NCI-H1092 (cell line): ENCODE results near the gene POLR1H.

Experiments
- DNase-seq: peaks from one replicate; lab custom pipeline; 2025; lab: John Stamatoyannopoulos, UW

POLR1H gene

DNA sequence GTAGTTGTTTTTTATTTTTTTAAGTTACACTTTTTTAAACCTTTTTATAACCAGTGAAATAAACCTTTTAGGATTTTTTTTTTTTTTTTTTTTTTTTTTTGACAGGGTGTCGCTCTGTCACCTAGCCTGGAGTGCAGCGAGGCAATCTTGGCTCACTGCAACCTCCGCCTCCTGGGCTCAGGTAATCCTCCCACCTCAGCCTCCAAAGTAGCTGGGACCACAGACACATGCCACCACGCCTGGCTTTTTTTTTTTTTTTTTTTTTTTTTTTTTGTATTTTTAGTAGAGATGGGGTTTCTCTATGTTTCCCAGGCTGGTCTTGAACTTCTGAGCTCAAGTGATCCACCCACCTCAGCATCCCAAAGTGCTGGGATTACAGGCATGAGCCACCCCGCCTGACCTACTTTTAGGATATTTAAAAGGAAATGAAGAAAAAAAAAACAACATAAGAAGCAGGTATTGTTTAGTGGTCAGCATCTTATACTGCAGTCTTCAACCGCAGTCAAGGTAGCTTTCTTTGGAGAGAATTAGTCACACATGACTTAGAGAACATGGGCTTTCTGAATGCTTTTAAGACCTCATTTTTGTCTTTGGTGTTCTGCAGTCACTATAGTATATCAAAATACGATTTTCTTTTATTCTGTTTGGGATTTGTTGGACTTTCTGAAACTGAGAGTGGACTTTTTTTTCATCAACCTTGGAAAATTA is 1.6 kb downstream of the POLR1H start:
- DNase-seq = no peak

DNA sequence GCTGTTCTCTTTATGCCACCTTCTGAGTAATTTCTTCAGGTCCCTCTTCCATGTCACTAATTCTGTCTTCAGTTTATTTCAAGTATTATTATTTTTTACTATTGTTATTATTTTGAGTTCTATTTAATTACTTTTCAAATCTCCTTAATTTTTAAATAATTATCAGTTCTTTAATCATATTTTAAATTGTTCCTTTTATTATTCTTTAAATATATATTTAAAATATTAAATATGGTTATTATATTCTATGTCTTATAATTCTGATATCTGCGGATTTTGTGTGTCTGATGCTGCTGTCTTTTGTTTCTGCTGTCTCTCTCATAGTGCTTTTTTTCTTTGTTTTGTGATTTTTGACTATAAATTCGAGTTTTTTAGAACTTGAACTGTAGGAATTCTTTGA is 2.2 kb downstream of the POLR1H start:
- DNase-seq = no peak

DNA sequence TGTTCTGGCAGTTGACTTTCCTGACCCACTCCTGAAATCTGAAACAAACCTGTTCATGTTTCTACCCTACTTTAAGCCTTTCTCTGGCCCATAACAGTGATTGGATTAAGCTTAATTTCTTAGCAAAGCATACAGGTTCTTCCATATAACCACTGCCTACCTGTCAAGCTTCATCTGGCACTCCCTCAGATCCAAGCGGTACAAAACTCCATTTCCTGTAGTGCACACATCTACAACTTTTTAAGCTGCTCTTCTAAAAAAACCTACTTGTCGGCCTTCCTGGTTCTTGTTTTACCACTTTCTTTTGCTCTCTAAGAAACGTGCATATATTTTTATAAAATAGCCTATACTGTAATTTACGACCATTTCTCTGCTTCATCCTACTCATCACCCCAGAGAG is 5.0 kb downstream of the POLR1H start:
- no peak for DNase-seq

DNA sequence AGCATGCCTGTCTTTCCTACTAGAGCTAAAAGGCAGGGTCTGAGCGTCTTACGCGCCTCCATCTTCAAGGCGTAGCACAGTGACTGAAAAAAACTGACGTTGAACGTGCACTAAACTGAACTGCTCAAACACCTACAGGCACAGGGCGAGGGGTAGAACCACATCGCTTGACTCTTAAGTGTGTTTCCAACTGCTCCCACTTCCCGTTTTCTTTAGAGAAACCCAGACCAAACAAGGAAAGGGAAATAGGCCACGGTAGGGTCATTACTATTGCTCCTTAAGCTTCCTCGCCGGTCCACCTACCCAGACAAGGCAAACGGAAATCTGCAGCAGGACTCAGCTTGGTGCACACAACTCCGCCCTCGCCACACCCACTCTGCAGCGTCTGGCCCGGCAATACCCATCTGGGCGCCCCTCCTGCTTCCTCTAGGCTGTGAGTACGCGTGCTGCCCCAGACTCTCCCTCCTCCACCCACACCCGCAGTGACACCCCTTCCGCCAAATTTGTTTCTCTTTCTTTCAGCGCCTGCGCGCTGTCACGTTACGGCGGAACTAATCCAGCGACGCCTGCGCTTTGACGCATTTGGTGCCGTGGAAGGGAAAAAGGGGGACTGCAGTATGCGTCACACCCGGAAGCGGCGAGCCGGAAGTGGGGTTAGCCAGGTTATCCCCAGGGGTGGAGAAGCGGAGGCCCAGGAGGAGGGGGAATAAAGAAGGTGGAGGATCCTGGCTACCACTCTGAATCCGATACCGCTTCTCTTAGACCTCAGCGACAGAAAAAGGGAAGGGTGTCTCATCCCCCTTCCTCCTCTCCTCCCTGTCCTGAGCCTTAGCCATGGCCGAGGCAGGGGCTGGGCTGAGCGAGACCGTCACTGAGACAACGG is 5.8 kb downstream of the POLR1H start, which contains the start of gene PPP1R11:
TSS of gene PPP1R11 (plus strand) at position 622 of the 883 bp plus-strand sequence. CDS start at position 835, 213 bp downstream.
- DNase-seq = peak; percentile 95

DNA sequence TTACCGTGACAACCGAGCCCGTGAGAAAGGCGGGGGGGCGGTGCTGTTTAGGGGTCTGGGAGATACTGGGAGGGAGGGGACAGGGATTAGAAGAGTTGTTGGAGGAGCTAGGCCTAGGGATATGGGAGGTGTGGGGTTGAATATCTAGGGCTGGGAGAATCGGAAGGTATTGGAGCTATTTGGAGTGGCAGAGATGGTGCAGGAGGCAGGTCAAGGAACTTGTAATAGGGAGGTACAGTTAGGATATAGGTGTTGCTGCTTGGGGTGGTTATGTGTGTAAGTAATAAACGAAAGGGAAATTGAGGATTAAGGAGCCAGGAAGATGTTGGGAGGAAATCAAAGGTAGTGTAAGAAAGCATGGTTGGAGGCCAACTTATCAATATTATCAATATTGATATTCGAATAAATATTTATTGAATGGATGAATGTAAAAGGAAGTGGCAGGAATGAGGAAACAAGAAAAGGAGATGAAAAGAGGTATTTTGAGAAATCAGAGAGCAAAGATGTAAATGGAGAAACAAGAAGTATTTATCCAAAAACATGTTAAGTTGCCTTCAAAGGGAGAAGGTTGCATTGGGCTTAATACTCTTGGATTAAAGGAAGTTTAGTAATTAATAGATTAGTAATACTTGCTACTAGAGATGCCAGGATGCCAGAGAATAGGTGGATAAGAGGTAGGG is 6.5 kb downstream of the POLR1H start:
- no peak for DNase-seq

DNA sequence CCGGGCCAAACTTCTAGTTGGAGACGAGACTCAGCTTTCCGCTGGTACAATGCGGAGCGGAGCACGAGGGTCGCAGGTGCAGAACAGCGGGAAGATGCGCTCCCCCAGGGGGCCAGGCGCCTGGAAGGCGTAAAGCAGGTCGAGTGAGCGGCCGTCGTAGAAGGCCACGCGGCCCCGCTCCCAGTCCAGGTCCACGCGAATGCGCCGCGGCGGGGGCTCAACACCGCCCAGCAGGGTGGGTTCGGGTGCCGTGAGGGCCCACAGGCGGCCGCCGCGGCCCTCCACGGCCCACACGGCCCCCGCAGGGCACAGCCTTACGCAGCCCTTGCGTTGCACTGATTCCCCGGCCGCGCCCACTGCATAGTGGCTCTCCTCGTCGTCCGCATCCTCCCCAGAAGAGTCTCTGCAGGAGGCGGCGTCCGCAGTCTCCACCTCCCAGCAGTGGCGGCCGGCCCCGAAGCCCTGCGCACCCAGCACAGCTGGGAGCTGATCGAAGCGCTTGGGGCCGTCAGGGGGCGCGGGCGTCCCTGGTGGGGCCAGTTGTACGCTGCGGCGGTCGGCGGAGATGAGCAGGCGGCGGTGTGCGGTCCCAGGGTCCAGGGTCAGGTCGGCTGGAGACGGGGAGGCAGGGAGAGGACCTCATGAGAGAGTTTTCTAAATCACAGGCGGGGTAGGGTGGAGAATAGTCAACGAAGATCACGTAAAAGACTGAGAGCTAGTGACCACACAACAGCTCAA is 10.2 kb downstream of the POLR1H start:
- DNase-seq = no peak

DNA sequence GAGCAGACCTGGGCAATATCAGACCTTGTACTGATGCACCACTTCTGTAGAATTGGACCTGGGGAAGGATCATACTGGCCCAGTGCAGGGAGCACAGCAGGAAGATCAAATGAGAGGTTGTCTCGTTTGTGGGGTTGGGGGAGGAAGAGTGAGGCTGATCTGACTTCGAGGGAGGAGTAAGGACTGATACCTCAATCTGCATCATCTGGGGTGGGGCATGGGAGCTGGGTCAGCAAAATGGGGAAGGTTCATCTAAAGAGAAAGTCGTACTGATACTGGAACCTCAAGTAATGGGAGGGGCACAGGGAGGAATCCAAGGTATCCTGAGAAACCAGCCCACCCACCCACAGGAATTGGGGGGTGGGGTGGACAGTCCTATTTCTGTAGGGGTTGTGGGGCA is 10.8 kb downstream of the POLR1H start:
- DNase-seq = no peak

DNA sequence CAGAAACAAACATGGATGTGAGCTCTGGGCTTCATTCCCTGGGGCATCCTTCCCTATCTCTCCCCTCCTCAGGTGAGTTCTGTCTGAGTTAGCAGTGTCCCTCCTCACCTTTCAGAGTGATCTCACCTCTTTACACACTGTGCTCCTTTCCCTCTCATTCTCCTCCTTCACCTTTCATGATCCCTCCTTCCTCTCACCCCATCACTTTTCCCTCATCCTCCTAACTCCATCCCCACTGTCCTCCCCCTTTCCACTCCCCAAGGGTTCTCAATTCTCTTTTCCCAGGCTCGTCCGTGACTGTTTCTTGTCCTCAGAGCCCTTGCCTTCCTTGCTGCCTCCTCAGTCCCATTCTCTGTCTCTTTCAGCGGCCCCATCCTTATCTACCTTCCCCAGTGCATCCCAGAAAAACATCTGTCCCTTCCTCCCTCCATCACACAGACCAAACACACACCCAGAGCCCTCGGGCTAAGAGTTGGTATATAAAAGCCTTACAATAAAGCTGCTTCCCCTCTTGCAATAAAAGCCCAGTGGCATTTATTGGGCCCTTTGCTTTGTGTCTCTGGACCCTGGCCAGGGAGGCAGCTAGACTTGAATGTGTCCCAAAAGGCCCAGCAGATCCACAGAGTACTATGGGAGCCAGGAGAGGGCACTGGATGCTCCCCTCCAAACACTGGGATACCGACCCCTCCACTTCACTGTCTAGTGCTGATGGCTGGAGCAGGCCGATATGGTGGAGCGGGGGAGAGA is 12.6 kb downstream of the POLR1H start:
- DNase-seq = no peak

DNA sequence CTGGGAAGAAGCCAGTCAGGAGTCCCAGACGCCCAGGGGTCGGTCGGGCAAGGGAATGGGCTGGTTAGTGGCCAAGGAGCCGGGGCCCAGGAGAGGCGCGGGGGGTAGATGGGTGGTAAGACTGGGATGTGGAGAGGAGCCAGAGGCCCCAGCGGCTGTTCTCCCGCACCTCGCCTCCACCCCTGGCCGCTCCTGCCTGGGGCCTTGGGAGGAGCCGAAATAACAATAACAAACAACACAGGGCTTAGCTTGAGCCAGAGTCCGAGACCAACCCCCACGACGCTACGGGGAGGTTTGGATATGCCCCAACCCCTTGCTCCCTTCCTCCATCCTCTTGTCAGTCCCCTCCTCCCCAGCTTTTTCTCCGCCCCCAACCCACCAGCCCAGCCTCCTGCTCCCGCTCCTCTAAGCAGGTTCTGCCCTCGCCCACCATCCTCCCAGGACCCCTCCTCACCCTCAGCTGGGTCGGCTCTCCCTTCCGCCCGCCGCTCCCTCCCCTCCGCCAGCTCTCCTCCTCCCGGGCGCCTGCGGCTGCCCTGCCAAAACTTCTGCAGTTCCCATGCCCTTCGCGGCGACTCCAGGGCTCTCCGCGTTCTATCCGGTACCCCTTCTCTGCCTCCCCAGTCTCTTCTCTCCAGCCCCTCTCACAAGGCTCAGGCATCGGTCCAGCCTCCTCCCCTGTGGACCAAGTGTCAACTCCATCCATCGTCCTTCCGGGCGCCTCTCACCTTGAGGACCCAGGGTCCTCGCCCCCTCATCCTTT is 13.4 kb downstream of the POLR1H start:
- DNase-seq = no peak

DNA sequence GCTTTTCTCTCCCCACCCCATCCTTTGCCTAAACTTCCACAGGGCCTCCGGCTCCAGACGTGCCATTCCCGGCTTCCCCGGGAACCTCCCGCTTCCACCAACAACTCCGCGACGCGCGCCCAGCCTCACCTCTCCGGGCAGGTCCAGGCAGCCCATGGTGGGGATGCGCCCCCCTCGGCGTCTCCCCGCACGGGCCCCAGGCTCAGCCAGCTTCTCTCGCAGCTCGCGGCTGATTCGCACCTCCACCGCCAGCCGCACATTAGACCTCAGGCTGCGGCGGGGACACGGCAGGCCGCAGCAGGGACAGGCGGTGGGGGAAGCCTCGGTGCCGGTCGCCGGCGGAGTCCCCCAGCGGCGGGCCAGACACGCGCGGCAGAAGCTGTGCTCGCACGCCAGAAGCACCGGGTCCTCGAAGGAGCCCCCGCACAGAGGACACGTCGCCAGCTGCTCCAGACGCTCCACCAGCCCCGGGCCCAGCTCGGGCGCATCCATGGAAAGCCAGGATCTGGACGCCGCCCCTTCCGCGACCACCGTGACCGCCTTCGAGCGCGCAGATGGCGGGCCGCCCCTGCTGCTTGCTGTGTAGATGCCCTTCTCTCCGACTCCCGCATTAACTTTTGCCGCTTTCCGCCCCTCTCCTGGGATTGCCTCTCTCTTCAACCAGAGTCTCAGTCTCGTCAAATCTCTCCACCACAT is 14.2 kb downstream of the POLR1H start, which contains the start of gene RNF39:
TSS of gene RNF39 (minus strand) at position 676 of the 696 bp plus-strand sequence. CDS start at position 492, 184 bp downstream.
- no peak for DNase-seq

DNA sequence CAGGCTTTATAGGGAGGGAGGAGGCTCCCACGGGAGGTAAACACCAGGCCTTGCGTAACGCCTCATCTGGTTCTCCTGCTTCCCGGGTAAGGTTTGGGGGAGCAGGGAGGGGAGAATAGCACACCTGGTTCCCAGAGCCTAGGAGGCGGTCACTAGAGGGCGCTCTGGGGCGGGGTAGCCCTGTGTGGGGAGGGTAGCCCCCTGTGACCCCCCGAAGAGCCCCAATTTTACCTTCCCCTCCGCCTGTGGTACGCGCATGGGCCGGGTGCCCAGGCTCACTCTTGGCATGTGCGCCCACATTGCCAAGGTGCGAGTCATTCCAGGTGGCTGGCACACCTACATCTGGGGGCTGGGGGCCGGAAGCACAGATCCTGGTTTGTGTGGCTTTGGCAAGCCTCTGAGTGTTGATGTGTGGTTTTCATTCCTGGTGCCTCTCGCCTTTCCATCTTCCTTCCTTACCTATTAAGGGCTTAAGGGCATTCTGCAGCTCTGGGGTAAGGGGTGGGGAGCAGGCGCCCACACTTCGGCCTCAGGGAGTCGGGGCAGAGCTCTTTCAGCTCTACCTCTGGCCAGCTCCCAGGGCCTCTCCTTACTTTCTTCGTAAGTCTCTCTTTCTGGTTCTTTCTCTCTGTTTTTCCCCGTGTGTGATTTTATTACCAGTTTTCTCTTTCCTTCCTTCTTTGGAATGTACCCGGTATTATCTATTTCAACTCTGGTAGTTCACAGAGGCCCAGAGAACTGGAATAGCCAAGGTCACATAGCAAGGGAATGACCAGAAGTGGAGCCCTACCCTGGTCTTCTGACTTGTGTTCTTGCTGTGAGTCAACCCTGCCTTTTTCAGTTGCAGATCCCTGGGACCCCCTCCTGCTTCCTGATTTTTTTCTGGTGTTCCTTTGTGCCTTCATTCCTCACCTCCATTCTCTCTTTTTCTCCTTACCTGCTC is 15.0 kb downstream of the POLR1H start:
- no peak for DNase-seq

DNA sequence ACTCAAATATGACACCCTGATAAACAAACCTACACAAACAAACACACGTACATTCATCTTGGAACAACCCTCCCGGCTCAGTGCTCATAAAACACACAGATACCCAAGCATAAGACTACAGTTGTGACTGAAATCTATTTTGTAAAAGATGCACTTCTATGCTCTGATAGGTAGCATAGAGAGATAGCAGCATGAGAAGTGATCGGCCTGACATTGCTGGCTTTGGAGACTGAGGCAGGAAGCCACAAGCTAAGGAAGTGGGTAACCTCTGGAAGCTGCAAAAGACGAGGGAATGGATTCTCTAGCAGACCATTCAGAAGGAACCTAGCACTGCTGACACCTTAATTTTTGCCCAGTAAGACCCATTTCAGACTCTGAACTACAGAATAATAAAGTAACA is 16.2 kb downstream of the POLR1H start:
- no peak for DNase-seq

DNA sequence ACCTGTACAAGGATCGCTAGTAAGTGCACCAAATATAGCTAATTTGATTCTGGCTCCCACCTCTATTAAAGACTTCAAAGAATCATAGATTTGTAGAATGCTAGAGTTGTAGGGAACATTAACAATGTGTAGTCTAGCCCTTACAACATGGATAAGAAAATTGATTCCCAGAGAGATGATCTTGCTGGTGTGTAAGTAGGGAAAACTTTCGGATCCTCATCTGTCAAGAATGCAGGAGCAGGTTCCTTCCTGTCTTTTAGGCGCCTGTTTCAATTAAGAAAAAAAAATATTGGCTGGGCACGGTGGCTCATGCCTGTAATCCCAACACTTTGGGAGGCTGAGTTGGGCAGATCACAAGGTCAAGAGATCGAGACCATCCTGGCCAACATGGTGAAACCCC is 26.8 kb downstream of the POLR1H start:
- no peak for DNase-seq

DNA sequence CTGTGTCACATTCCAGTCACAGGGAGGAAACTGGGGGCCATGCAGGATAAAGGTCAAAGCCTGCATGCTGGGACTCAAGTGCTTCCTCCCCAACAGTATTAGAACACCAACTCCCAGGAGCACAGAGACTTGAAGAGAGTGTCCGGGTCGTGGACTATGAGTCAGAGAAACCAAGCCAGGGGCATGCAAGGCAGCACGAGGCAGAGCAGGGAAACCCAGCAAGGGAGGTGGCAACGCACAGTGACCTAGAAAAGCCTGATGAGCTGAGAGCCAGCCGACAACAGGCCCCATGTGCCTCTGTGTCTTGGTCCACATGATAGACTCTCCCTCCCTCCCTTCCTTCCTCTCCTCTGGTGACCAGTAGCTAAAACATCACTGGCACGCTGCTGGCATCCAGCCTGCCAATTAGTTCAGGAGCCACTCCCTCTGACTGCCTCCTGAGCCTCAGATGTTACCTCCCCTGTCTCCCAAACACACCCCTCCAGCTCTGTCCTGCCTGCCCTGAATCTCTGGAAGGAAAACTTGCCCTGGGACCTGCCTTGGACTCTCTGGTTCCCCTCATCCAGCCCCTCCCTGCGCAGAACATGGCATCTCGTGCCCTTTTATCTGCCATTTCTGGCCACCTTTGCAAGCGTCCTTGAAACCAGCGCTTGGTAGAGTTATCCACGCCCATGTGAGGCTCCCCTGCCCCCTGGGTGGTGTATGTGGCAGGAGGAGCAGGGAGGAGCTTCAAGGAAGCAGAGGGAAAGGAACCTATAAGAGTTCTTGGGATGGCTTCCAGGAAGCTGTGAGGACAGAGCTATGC is 30.7 kb downstream of the POLR1H start:
- no peak for DNase-seq

DNA sequence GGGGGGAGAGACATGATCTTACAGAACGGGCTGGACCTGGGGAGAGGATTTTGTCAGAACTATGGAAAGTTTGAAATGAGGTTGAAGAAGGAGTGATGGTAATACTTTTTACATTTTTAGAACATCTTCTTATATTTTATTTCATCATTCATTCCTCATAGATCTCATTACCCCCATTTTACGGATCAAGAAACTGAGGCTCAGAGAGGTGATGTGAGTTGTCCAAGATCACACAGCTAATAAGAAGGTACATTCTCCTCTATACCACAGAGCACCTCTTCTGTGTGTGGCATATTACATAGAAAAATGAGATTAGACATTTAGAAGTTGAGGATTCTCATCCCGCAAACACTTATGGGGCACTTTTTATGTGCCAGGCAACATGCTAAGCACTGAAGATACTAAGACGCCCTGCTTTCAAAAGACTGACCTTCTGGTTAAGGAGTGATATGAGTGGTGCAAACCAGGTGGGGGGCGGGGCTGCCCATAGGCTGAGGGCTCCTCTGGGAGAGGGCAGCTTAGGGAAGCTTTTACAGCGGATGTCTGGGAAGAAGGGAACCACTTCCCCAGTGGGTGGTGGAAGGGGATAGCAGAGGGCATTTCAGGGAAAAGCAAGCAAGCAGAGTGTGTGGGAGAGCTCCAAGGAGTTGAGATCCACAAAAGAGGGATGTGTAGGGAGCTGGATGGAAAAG is 31.9 kb downstream of the POLR1H start:
- no peak for DNase-seq

DNA sequence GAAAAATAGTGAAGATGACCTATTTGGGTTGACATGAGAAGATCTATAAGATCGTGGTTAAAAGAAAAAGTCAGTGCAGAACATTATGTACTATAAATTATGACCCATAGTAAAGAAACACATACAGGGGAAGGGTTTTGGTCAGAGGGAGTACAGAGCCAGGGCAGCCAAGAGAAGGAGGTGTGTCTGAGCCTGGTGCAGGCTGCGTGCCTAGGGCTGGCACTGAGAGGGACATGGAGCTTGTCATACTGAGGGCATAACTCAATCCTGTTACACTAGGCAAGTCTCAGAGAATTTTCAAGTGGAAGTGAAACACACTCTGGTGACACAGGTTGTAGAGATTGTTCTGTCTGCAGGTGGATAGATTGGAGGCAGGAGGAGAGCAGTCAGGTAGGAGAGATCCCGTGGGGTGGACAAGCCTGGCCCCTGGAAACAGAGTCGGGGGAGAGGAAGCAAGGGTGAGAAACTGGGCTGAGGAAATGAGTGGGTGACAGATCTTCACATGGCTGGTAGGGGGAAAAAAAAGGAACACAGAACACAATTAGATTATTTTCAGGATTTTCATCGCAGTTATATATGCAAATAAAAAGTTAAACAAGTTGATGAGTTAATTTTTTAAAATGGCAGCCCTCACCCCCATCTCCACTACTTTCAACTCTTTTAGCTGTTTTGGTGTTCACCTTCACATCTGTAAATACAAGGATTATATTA is 33.0 kb downstream of the POLR1H start:
- no peak for DNase-seq
